GM21723 (cell line): Measurements from ENCODE around the gene RNF180.
"Not testable (repeated sequence)": the region's sequence is repeated elsewhere in the genome, so short reads cannot be mapped to it uniquely, and the experiment has no call there.

Experiments used
- ATAC-seq: cut with Tn5 transposase; IDR thresholded peaks from one replicate; pipeline ENCODE4 v1.9.1; 2021; ENCODE audit warnings: mild to moderate bottlenecking, moderate library complexity; ENCODE audit not compliant: unreplicated experiment

The RNF180 gene

DNA sequence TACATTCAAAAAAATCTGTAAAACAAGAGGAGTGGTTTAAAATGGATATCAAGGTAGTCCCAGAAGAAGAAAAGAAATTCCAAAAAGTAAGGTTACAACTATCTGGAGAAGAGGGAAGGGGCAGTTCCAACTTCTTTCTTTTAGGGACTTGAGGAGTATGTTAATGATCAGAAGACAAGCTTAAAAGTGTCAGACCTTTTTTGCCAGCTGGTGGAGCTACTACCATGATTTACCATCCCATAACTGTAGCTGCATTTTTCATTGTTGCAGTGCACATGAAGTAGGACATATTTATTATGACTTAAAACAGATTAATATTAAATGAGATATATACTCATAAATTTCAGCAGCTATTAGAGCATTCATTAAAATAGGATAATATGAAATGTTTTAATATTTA is 181.7 kb downstream of the RNF180 start:
- ATAC-seq = no peak

DNA sequence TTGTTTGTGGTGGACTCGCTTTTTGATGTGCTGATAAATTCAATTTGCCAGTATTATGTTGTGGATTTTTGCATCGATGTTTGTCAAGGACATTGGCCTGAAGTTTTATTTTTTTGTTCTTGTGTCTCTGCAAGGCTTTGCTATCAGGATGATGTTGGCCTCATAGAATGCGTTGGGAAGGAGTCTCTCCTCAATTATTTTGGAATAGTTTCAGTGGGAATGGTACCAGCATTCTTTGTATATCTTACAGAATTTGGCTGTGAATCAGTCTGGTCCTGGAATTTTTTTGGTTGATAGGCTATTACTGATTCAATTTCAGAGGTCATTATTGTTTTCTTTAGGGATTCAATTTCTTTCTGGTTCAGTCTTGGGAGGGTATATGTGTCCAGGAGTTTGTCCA is 198.8 kb downstream of the RNF180 start:
- ATAC-seq = no peak

GRCh38 chr5:64384765-64385164 is 219.1 kb downstream of the RNF180 start:
- peak; percentile 74 for ATAC-seq

DNA sequence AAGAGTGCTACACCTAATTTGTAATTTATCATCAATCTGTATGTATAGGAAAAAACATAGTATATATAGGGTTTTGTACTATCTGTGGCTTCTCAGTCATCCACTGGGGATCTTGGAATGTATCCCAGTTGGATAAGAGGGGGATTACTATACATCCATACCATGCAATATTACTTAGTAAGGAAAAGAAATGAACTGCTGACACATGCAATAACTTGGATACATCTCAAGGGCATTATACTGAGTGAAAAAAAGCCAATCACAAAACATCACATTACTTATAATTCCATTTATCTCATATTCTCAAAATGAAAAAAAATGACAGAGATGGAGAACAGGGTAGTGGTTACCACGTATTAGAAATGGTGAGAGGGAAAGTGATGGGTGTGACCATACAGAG is 231.9 kb downstream of the RNF180 start:
- no peak for ATAC-seq

GRCh38 chr5:64398735-64399134 is 233.1 kb downstream of the RNF180 start:
- not testable (repeated sequence) for ATAC-seq

GRCh38 chr5:64407103-64407825 is 241.6 kb downstream of the RNF180 start:
- ATAC-seq = not testable (repeated sequence)

- no peak for ATAC-seq
These were observed 251.7 kb downstream of the RNF180 start for GRCh38 chr5:64417390-64417789.

DNA sequence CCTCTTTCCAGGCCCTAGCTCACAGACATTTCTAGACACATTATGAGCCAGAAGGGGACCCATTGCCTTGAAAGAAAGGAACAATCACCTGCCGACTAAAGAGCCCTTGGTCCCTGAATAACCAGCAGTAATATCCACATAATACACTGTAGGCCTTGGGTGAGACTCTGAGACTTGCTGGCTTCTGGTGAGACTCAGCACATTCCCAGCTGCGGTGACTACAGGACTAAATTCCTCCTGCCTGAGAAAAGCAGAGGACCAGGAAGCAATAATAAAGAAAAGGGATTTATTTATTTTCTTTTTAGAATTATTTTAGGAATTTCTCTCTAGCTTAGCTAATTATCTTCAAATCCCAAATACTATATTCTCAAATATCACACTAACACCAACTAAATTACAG is 252.4 kb downstream of the RNF180 start:
- ATAC-seq = no peak
